ENCODE results near the gene FAM72B.
"Not testable (repeated sequence)": the region's sequence is repeated elsewhere in the genome, so short reads cannot be mapped to it uniquely, and the experiment has no call there.

Gene FAM72B

DNA sequence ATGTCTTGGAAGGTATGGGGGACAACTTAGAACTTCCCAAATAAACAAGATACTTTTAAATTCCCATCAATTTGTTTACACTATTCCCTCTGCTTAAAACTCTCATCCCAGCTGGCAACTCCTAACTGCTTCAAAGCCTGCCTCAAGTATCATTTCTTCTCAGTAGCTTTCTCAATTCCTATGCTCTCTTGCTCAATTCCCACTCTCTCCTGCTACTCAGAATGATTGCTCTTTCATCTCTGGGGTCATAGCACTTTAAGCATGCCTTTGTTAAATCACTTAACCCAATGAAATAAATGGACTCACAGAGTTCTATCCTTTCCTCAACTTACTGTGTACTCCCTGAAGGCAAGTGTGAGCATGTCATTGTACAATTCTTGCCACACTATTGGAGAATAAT, 18.8 kb downstream of the FAM72B start:
- H3K27me3 ChIP-seq (ENCODE audit: low read length); H3F3A ChIP-seq (ENCODE audit: insufficient read depth); H4K20me1 ChIP-seq (ENCODE audit: low read depth, low read length); H2AFZ ChIP-seq (ENCODE audit: low read depth, low read length, severe bottlenecking); H3K4me2 ChIP-seq (ENCODE audit: low read depth, low read length, poor library complexity, severe bottlenecking); H3K9ac ChIP-seq (ENCODE audit: low read length); H3K9me3 ChIP-seq (ENCODE audit: insufficient read depth, low read length); H3K79me2 ChIP-seq (ENCODE audit: insufficient read depth, low read length); H3K27ac ChIP-seq (ENCODE audit: low read depth, low read length); H3K9me2 ChIP-seq (replicated peaks; ENCODE audit: insufficient read depth, low read length); H3K4me3 ChIP-seq (ENCODE audit: insufficient read depth, low read length, poor library complexity, severe bottlenecking); H3K36me3 ChIP-seq (ENCODE audit: low read length): not testable (repeated sequence)

DNA sequence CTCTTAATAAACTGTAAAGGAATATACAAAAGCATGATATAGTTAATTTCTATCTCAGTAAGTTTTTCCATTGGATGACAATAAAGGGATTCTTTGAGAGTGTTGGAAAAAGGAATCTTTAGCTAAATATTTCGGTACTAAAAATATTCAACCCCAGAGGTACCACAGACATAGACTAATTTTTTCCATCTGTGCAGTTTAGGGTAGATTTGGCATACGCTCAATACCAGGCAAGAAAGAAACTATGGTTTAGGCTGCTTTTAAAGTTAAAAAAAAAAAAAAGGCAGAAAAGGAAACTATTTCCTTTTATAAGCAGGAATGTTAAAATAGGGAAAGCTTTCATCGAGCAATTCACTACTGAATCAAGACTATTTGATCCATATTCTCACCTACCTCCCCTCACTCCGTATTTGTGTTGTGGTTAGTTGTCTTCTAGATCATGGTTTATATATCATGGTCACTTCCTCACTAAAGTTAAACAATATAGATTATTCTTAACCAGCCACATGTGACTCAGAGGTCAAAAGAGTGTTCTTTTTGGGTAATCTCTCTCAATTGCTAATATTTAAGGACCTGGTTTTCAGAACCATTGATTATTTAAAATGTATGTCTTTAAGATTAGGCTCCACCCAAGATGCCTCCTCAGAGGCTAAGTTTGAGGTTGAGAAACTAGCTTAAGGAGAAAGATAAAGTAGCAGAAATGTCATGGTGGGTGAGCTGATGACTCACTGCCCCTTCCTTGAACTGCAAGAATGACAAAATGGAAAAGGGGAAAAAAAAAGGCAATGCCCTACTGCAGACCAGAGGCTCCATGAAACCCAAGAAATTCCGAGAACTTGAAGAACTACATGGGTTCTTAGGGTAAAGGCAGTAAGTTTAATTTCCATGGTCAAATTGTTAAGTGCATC, 20.0 kb downstream of the FAM72B start:
- not testable (repeated sequence) for H3K9me2 ChIP-seq (replicated peaks; ENCODE audit: insufficient read depth, low read length); H3K27ac ChIP-seq (ENCODE audit: low read depth, low read length); H2AFZ ChIP-seq (ENCODE audit: low read depth, low read length, severe bottlenecking); H4K20me1 ChIP-seq (ENCODE audit: low read depth, low read length); H3F3A ChIP-seq (ENCODE audit: insufficient read depth); H3K9me3 ChIP-seq (ENCODE audit: insufficient read depth, low read length); H3K79me2 ChIP-seq (ENCODE audit: insufficient read depth, low read length); H3K36me3 ChIP-seq (ENCODE audit: low read length); H3K4me3 ChIP-seq (ENCODE audit: insufficient read depth, low read length, poor library complexity, severe bottlenecking); H3K4me2 ChIP-seq (ENCODE audit: low read depth, low read length, poor library complexity, severe bottlenecking); H3K9ac ChIP-seq (ENCODE audit: low read length); H3K27me3 ChIP-seq (ENCODE audit: low read length)

DNA sequence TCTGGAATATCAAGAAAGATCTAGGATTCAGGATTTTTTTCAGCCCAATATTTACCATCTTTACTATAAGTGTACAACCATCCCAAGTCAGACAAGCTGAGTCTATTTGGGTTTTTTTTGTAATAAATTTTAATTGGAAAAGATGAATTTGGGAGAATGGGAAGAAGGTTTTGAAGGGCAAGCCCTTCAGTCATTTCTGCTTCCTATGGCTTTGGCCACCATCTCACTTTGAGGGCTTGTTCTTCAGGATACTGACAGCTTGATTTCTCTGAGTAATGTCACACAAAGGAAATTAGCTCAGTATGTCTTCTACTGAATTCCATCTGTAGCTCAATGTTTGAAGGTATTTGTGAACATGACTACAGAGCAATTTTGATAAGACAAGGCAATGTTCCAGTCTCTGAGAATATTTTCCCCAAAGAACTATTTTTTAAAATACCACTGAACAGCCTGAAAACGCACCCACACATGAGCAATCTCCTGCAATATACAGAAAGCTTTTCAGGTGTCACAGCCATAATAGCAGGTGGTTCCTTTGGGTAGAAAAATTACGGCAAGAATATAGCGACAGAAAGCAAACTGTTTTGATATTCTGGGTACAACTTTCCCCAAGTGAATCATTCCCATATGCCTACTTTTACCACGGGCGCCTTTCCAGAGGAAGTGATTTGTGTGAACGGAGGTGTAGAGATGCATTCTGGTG, 22.8 kb downstream of the FAM72B start:
- H3K4me3 ChIP-seq (ENCODE audit: insufficient read depth, low read length, poor library complexity, severe bottlenecking); H3K9me3 ChIP-seq (ENCODE audit: insufficient read depth, low read length); H3K9ac ChIP-seq (ENCODE audit: low read length); H3K27ac ChIP-seq (ENCODE audit: low read depth, low read length); H3K27me3 ChIP-seq (ENCODE audit: low read length); H3K79me2 ChIP-seq (ENCODE audit: insufficient read depth, low read length); H3K36me3 ChIP-seq (ENCODE audit: low read length); H4K20me1 ChIP-seq (ENCODE audit: low read depth, low read length); H3F3A ChIP-seq (ENCODE audit: insufficient read depth); H2AFZ ChIP-seq (ENCODE audit: low read depth, low read length, severe bottlenecking); H3K4me2 ChIP-seq (ENCODE audit: low read depth, low read length, poor library complexity, severe bottlenecking); H3K9me2 ChIP-seq (replicated peaks; ENCODE audit: insufficient read depth, low read length): not testable (repeated sequence)

DNA sequence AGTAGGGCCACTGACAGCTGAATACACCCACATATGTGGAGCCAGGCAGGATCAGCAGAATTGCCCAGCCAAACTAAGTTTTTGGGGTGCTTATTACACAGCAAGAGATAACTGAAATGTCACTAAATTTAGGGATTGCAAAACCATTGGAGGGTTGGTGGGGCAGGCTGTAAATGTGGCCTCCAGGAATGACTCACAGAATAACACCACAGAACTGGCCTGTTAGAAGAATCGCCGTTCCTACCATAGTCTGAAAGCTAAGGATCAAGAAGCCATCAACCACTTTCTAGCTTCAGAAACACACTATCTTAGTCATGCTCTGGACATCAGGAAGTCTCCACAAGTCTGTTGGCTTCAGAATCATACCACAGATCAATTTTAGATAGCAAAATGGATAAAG, 24.0 kb downstream of the FAM72B start:
- H3K9me2 ChIP-seq (replicated peaks; ENCODE audit: insufficient read depth, low read length); H3F3A ChIP-seq (ENCODE audit: insufficient read depth); H4K20me1 ChIP-seq (ENCODE audit: low read depth, low read length); H3K36me3 ChIP-seq (ENCODE audit: low read length); H3K27me3 ChIP-seq (ENCODE audit: low read length); H3K9ac ChIP-seq (ENCODE audit: low read length); H2AFZ ChIP-seq (ENCODE audit: low read depth, low read length, severe bottlenecking); H3K4me3 ChIP-seq (ENCODE audit: insufficient read depth, low read length, poor library complexity, severe bottlenecking); H3K4me2 ChIP-seq (ENCODE audit: low read depth, low read length, poor library complexity, severe bottlenecking); H3K9me3 ChIP-seq (ENCODE audit: insufficient read depth, low read length); H3K79me2 ChIP-seq (ENCODE audit: insufficient read depth, low read length); H3K27ac ChIP-seq (ENCODE audit: low read depth, low read length): not testable (repeated sequence)

DNA sequence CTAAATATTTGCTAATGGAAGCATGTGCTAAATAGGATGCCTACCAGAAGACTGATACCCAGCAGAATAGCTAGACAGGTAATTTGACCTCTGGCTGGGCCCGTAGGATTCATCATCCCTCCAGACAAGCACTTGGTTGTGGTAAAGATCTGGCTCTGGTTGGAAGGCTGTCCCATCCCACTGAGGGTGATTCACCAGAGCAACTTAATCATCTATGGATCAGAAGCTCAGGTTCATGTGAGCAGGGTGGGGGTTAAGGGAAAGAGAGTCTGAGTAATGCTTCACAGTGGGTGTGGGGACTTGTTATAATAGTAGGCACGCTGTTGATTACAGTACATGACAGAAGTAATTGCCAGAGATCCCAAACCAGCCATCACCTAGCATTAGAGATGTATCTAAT, 26.5 kb downstream of the FAM72B start:
- not testable (repeated sequence) for H2AFZ ChIP-seq (ENCODE audit: low read depth, low read length, severe bottlenecking); H3K4me2 ChIP-seq (ENCODE audit: low read depth, low read length, poor library complexity, severe bottlenecking); H3K36me3 ChIP-seq (ENCODE audit: low read length); H3K4me3 ChIP-seq (ENCODE audit: insufficient read depth, low read length, poor library complexity, severe bottlenecking); H3K9me3 ChIP-seq (ENCODE audit: insufficient read depth, low read length); H3K27ac ChIP-seq (ENCODE audit: low read depth, low read length); H3K27me3 ChIP-seq (ENCODE audit: low read length); H4K20me1 ChIP-seq (ENCODE audit: low read depth, low read length); H3F3A ChIP-seq (ENCODE audit: insufficient read depth); H3K79me2 ChIP-seq (ENCODE audit: insufficient read depth, low read length); H3K9ac ChIP-seq (ENCODE audit: low read length); H3K9me2 ChIP-seq (replicated peaks; ENCODE audit: insufficient read depth, low read length)

DNA sequence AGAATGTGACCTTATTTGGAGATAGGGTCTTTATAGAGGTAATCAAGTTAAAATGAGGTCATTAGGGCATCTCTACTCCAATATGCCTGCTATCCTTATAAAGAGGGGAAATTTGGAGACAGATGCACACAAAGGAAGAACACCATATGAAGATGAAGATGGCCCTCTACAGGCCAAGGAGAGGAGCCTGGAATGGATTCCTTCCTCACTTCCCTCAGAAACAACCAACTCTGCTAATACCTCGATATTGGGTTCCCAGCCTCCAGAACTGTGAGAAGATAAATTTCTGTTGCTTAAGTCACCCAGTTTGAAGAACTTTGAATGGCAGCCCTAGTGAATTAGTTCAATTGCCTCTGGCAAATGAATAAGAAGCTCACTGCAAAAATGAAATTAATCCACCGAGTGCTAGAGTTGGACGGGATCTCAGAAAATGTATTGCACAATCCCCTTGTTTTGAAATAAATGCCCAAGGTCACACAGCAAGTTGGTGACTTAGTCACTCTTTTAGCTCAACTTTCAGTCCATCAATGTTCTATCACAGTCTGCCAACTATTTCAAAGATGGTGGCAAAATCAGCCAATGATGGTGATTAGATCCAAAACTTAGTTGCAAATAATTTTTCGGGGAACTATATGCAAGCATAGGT, 27.1 kb downstream of the FAM72B start:
- not testable (repeated sequence) for H3K36me3 ChIP-seq (ENCODE audit: low read length); H3K79me2 ChIP-seq (ENCODE audit: insufficient read depth, low read length); H3K4me3 ChIP-seq (ENCODE audit: insufficient read depth, low read length, poor library complexity, severe bottlenecking)

DNA sequence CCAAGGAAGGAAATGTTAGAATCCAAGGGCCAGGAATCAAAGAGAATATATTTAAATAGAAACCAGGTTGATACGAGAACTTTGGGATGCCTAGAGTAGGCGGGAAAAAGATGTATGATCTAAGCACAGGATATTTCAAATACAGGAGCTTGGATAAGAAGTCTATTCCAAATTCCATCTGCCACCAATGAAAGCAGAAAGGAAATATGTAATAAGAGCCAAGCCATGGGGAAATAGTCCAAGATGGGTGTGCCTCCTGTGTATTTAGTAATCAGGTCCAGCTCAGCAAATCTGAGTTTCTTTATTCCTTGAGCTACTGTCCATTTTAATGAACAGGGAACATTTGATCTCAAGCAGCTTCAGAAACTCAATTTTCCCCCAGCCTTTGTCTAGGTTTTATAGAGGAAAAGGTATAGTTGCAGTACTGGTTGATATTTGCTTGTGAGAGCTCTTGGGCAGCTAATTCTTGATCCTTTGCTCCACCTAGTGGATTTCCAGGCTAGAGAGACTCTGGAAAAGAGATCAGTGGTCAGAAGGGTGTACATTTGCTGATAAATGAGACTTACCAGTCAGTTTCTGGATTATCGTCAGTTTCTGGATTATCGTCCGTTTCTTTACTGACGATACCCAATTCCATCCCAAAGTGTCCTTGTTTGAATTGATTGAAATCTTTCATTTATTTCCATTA, 28.3 kb downstream of the FAM72B start:
- not testable (repeated sequence) for H4K20me1 ChIP-seq (ENCODE audit: low read depth, low read length); H3K79me2 ChIP-seq (ENCODE audit: insufficient read depth, low read length); H3K9ac ChIP-seq (ENCODE audit: low read length); H3K4me2 ChIP-seq (ENCODE audit: low read depth, low read length, poor library complexity, severe bottlenecking); H3K9me2 ChIP-seq (replicated peaks; ENCODE audit: insufficient read depth, low read length); H3F3A ChIP-seq (ENCODE audit: insufficient read depth); H3K36me3 ChIP-seq (ENCODE audit: low read length); H2AFZ ChIP-seq (ENCODE audit: low read depth, low read length, severe bottlenecking); H3K27ac ChIP-seq (ENCODE audit: low read depth, low read length); H3K9me3 ChIP-seq (ENCODE audit: insufficient read depth, low read length); H3K4me3 ChIP-seq (ENCODE audit: insufficient read depth, low read length, poor library complexity, severe bottlenecking); H3K27me3 ChIP-seq (ENCODE audit: low read length)

More for the DNA sequence above, 27.1 kb downstream of the FAM72B start:
- not testable (repeated sequence) for H3K4me2 ChIP-seq (ENCODE audit: low read depth, low read length, poor library complexity, severe bottlenecking); H3F3A ChIP-seq (ENCODE audit: insufficient read depth); H4K20me1 ChIP-seq (ENCODE audit: low read depth, low read length); H3K9ac ChIP-seq (ENCODE audit: low read length); H3K27ac ChIP-seq (ENCODE audit: low read depth, low read length); H2AFZ ChIP-seq (ENCODE audit: low read depth, low read length, severe bottlenecking); H3K9me3 ChIP-seq (ENCODE audit: insufficient read depth, low read length); H3K9me2 ChIP-seq (replicated peaks; ENCODE audit: insufficient read depth, low read length); H3K27me3 ChIP-seq (ENCODE audit: low read length)
